ENCODE measurements around the gene HSD17B12. TPM values are rescaled to one million over a fixed set of nuclear protein-coding genes. Genes with fewer than 3 reads are reported as not detected.
A peak's percentile ranks its signal among the peaks of the same experiment; 100 is the strongest.

Gene HSD17B12
- total and polyA plus RNA-seq, 2 of the 13 experiments (the other 11 are each of a cell fraction or from before 2014, with no cell fraction given) = 50.3 to 117 TPM

DNA sequence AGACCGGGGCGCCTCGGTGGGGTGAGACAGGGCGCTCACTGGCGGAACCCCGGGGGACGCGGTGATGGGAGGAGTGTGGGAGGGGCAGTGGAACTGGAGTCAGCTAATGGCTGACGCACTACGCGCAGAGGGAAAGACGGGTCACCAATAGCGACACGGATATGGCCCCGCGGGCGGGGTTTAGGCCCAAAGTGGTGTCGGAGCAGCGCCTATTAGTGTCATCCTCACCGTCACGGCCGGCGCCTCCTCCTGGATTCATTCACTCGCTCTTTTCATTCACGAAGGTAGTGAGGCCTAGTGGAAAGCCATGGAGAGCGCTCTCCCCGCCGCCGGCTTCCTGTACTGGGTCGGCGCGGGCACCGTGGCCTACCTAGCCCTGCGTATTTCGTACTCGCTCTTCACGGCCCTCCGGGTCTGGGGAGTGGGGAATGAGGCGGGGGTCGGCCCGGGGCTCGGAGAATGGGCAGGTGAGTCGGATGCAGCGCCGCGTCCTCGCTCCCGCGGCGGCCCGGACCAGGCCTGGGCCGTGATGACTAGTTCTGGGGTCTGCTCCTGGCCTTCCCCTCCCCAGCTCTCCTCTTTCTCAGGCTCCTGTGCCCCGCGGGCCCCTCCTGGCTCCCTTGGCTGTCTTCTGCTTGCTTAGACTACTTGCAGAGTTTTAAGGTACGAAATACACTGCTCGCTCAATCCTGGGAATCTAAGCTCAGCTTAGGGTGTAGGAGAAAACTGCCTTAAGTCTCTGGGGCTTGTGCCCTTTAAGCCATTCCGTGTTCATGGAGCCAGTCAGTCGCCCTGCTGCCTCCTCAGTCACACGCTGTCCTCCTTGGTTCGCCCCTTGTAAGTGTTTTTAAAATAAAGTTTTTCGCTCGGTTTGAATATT lies at the start of gene HSD17B12 (continued):
- TF ChIP-seq ARNTL (CRISPR knock-in tag; IDR thresholded peaks at IDR 0.05) (no peak; the same call in 1 of the 2 replicates), MED8 (CRISPR knock-in tag; IDR thresholded peaks at IDR 0.05; ENCODE audit: insufficient replicate concordance) (no peak), THAP8 (CRISPR knock-in tag; IDR thresholded peaks at IDR 0.05; ENCODE audit: borderline replicate concordance) (no peak; the same call in 1 of the 2 replicates), MBD4 (IDR thresholded peaks at IDR 0.05; ENCODE audit: borderline replicate concordance, low read length) (no peak), RFX5 (IDR thresholded peaks at IDR 0.05; ENCODE audit: low read depth, low read length) (peak; percentile 81), GABPB1 (CRISPR knock-in tag; IDR thresholded peaks at IDR 0.05) (peak; percentile 78), NFE2L1 (CRISPR knock-in tag; IDR thresholded peaks at IDR 0.05; ENCODE audit: borderline replicate concordance) (0 out of 2 replicates have a peak, but pooled peaks have one; percentile 25), RFXANK (CRISPR knock-in tag; IDR thresholded peaks at IDR 0.05) (no peak; the same call in 1 of the 2 replicates), GPN1 (CRISPR knock-in tag; IDR thresholded peaks at IDR 0.05; ENCODE audit: borderline replicate concordance) (no peak), CHD2 (IDR thresholded peaks at IDR 0.05; ENCODE audit: low read depth, low read length) (0 out of 2 replicates have a peak, but pooled peaks have one; percentile 68), MAZ (IDR thresholded peaks at IDR 0.05; ENCODE audit: borderline replicate concordance, low read depth, low read length) (peak; percentile 91), MAZ (CRISPR knock-in tag; IDR thresholded peaks at IDR 0.05; ENCODE audit: low read depth) (peak; percentile 75; the same call in 1 of the 2 replicates), ARNT (IDR thresholded peaks at IDR 0.05) (no peak), KDM1A (CRISPR knock-in tag; IDR thresholded peaks at IDR 0.05) (no peak), ZNF331 (CRISPR knock-in tag; IDR thresholded peaks at IDR 0.05) (peak; percentile 29; the same call in 1 of the 2 replicates), SP4 (CRISPR knock-in tag; IDR thresholded peaks at IDR 0.05) (peak; percentile 86), TOPORS (CRISPR knock-in tag; IDR thresholded peaks at IDR 0.05) (no peak; the same call in 1 of the 2 replicates)
- TF ChIP-seq, protein P1, sequence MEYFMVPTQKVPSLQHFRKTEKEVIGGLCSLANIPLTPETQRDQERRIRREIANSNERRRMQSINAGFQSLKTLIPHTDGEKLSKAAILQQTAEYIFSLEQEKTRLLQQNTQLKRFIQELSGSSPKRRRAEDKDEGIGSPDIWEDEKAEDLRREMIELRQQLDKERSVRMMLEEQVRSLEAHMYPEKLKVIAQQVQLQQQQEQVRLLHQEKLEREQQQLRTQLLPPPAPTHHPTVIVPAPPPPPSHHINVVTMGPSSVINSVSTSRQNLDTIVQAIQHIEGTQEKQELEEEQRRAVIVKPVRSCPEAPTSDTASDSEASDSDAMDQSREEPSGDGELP (IDR thresholded peaks at IDR 0.05; ENCODE audit: borderline replicate concordance, low read depth) = peak; percentile 34; the same call in 1 of the 2 replicates
- TF ChIP-seq, protein P2, sequence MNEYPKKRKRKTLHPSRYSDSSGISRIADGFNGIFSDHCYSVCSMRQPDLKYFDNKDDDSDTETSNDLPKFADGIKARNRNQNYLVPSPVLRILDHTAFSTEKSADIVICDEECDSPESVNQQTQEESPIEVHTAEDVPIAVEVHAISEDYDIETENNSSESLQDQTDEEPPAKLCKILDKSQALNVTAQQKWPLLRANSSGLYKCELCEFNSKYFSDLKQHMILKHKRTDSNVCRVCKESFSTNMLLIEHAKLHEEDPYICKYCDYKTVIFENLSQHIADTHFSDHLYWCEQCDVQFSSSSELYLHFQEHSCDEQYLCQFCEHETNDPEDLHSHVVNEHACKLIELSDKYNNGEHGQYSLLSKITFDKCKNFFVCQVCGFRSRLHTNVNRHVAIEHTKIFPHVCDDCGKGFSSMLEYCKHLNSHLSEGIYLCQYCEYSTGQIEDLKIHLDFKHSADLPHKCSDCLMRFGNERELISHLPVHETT (CRISPR knock-in tag; conservative IDR thresholded peaks at IDR 0.05) = no peak
- TF ChIP-seq, protein P3, sequence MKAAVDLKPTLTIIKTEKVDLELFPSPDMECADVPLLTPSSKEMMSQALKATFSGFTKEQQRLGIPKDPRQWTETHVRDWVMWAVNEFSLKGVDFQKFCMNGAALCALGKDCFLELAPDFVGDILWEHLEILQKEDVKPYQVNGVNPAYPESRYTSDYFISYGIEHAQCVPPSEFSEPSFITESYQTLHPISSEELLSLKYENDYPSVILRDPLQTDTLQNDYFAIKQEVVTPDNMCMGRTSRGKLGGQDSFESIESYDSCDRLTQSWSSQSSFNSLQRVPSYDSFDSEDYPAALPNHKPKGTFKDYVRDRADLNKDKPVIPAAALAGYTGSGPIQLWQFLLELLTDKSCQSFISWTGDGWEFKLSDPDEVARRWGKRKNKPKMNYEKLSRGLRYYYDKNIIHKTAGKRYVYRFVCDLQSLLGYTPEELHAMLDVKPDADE (CRISPR knock-in tag; IDR thresholded peaks at IDR 0.05) = no peak
- TF ChIP-seq, protein P4, sequence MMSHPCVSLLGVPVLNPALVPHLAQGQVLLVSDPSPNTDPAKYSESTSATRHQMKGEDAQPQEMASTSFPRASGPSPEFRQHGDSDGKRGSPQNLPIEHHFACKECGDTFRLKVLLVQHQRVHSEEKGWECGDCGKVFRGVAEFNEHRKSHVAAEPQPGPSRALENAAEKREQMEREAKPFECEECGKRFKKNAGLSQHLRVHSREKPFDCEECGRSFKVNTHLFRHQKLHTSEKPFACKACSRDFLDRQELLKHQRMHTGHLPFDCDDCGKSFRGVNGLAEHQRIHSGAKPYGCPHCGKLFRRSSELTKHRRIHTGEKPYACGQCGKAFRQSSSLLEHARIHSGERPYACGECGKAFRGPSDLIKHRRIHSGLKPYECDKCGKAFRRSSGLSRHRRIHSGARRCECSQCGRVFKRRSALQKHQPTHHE (CRISPR knock-in tag; IDR thresholded peaks at IDR 0.05; ENCODE audit: borderline replicate concordance) = no peak
